NCI-H446 treated with DMSO at 0.1 percent for 48 hours (cell line): ENCODE measurements around the gene LRFN5.
"Not testable (repeated sequence)": the region's sequence is repeated elsewhere in the genome, so short reads cannot be mapped to it uniquely, and the experiment has no call there.

Experiments used
- DNase-seq: peaks from one replicate; lab custom pipeline; 2025; lab: John Stamatoyannopoulos, UW

LRFN5 gene

GRCh38 chr14:41899416-41899815 is 292.7 kb downstream of the LRFN5 start:
- DNase-seq = peak; percentile 95

DNA sequence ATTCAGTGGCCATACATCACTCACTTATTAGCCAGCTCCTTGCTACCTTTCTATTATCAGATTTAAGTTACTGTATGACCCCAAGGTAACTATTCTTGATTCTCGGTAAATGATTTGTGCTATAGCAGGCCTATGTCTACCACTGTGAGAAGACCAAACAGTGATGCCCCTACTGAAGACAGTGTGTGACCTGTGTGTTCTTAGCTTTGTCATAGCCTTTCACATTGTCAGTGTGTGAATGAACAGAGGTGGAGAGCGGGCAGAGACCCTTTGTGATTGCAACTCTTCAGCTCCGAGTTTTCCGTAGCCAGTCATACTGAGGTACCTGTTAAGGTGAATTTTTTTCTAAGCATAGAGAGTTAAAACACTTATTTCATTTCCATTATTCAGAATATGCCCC is 294.0 kb downstream of the LRFN5 start:
- no peak for DNase-seq

- DNase-seq = no peak
These were observed 294.4 kb downstream of the LRFN5 start for GRCh38 chr14:41901089-41901488.

GRCh38 chr14:41905394-41905964 is 298.8 kb downstream of the LRFN5 start:
- no peak for DNase-seq

GRCh38 chr14:41911155-41911554 is 304.5 kb downstream of the LRFN5 start:
- DNase-seq = not testable (repeated sequence)

DNA sequence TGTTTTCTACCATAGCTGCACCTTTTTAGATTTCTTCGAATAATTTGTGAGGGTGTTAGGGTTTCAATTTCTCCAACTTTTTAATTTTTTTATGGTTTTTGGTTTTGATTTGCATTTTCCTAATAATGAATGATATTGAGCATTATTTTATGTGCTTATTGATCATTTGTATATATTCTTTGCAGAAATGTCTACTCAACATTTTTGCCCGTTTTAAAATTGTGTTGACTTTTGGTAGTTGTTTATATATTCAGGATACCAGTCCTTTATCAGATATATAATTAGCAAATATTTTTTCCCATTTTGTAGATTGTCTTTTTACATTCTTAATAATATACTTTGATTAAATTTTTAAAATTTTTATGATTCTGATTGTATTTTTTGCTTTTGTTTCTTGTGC is 306.7 kb downstream of the LRFN5 start:
- DNase-seq = no peak

- no peak for DNase-seq
These were observed 309.1 kb downstream of the LRFN5 start for GRCh38 chr14:41915732-41916131.

GRCh38 chr14:41916313-41916712 is 309.6 kb downstream of the LRFN5 start:
- DNase-seq = no peak

DNA sequence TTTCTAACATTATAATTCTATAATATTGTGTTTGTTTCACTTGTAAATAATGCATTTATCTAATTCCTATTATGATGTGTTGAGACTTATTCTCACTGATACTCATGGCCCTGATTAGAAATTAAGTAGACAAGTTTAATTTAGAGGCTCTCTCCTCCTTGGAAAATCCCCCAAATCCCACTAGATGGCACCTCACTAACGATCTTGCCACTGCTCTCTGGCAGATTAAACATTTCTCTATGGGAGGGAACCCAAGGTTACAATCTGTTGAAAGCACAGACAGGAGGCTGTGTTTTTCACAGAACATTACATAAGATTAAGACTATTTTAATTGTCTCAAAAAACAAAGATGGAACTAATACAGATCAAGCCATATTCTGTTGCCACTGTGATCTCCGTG is 318.7 kb downstream of the LRFN5 start:
- peak; percentile 46 for DNase-seq

DNA sequence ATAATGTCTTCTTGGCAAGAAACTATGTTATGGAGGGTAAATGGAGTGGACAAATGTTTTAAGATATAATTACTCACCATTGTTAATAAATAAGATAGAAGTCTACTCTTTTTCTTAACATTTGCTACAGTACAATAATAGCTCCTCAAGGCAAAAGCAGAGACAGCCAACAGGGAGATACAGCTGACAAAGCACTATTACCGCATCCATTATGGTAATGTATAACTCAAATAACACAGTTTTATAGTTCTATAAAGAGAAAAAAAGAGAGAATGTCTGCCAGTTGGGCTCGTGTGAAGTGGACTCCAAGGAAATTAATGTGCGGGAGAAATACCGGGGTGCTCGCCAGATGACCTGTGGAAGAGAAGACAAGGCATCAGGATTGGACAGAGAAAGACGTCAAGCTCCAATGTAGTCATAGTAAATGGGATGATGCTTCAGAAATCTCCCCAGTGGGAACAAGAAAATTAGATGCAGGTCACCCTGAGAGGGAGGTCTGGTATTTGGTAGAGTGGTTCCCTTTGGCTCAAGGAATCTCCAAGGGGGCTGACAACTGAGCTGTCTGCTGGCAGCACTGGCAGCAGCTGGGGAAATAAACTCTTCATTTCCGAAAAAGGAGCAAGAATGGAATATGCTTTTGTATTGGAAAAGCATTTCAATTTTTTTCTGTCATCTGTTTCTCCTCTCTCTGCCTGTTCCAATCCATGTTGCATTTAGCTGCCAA is 343.9 kb downstream of the LRFN5 start:
- DNase-seq = peak; percentile 8
